HEK293T (cell line): ENCODE data around the gene NAALADL2.

Source experiments
- BHLHE40 ChIP-seq: fragments of 450-650 bp; IDR thresholded peaks from 2 replicates; pipeline ENCODE4 v1.6.1; 2016; ENCODE audit warnings: mild to moderate bottlenecking, moderate library complexity, borderline replicate concordance
- CTBP1 ChIP-seq: fragments of 450-650 bp; IDR thresholded peaks from 2 replicates; pipeline ENCODE4 v1.6.1; 2016; ENCODE audit warnings: borderline replicate concordance
- ELF4 ChIP-seq: fragments of 450-650 bp; IDR thresholded peaks from 2 replicates; pipeline ENCODE4 v1.6.1; 2017; ENCODE audit warnings: antibody characterized with exemption
- FOXK2 ChIP-seq: fragments of 450-650 bp; IDR thresholded peaks from 2 replicates; pipeline ENCODE4 v1.6.1; 2016; ENCODE audit warnings: mild to moderate bottlenecking

- no peak for TF ChIP-seq ELF4
- TF ChIP-seq FOXK2 = no peak
- TF ChIP-seq BHLHE40 = no peak
- TF ChIP-seq CTBP1 = no peak
These were observed 146.7 kb downstream of the NAALADL2 start for GRCh38 chr3:175005881-175006280.
